Measurements from ENCODE around the gene OSGEP. TPM values are rescaled to one million over a fixed set of nuclear protein-coding genes. Genes with fewer than 3 reads are reported as not detected.
"Not testable (repeated sequence)": the region's sequence is repeated elsewhere in the genome, so short reads cannot be mapped to it uniquely, and the experiment has no call there.

OSGEP gene
- total RNA-seq, 6 experiments from 2014 or later, result 11.2 to 43.8 (median 14.4) TPM

DNA sequence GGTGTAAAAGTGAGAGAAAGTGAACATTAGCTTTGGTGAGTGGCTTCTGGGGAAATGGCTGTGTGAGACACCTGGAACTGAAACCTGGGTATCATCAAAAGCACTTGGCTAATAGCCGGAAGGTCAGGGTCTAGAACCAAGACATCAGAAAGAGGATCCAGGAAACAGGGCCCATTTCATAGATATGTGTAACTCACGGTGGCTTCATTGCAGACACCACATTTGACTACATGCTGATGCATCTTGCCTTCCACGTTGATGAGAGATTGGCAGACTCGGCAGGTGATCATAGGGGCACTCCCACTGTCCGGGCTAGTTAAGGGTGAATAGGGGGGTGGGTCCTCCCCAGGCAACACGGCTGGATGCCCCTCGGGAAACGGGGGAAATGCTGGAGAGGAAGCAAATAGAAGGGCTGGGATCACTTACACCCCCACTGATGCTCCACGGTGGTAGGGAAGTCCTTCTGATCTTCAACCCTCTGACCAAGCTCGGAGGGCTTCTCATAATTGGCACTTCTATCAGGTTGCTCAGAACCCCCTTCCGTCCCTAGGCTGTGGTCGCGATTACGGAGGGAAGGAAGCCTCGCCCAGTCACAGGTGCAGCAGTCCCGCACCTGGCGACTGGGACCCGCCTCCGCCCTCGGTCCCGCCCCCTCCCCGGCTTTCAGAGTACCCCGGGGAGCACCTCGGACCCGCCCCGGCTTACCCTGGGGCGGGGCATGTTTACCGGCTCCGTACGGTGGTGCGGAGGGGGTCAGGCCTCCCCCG is 6.0 kb upstream of the OSGEP start:
- Histone ChIP-seq H3K9me3 (no peaks in the 10 kb centered on the region), H3K4me3 (peak overlapping the region; percentile 72 to 81 (median 79)), H3K4me1 (peaks cover 0 to 20% (median 8%) of the 10 kb centered on the region in 4 donors), H3K36me3 (peaks cover 0 to 37% (median 14%) of the 10 kb centered on the region in 4 donors), H3K27ac (peak overlapping the region; percentile 84 to 85 (median 84)), H3K27me3 (no peaks in the 10 kb centered on the region)
- DNase-seq (peak in 1 of 3 donors; percentile 29), ATAC-seq (peak in 3 of 4 donors; percentile 0 to 1 (median 1))
- TF ChIP-seq POLR2A (IDR thresholded peaks at IDR 0.05), result no peak
- 7% methylated on average over 10 of the region's 32 CpGs for WGBS (ENCODE audit: insufficient coverage, low coverage, low lambda C conversion rate, missing lambda C conversion rate)
- intact Hi-C loops (cut with DNase I), result no loop called here

DNA sequence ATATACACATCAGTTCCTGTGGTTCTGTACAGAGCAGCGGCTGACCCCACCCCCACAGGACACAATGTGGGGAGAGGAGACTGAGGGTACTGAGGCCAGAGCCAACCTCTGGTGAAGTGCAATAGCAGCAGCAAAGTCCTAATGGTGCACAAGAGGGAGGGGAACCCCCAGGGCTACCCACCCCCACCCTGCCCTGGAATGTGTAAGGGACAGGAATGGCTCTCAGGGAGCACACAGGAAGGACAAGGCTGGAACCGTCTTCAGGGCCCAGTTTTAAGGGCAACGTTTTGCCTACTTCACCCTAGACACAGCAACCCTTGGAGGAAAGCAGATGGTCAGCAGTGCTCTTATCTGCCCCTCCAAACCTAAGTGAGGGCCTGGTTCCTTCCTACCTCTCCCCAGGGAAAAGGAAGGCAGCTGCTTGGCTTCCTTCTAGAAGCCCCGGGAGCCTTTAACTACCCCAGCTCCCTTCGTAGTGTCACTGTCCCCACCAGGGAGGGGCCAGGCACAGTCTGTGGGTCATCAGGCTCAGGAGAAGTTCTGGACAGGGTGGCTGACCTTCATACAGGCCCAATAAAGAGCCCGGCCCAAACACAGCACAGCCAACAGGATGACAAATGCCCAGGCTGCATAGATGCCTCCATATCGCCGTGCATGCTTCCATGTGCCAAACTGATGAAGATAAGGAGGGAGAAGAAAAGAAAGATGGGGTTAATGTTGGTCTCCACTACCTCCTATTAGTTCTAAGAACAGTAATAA is 3.6 kb upstream of the OSGEP start:
- no peak overlapping the region for H3K27ac ChIP-seq

DNA sequence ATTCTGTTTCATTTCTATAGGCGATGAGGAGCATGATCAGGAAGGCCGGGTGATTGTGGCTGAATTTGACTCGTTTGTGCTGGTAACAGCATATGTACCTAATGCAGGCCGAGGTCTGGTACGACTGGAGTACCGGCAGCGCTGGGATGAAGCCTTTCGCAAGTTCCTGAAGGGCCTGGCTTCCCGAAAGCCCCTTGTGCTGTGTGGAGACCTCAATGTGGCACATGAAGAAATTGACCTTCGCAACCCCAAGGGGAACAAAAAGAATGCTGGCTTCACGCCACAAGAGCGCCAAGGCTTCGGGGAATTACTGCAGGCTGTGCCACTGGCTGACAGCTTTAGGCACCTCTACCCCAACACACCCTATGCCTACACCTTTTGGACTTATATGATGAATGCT is 2.4 kb upstream of the OSGEP start:
- H3K4me3 ChIP-seq, result no peak overlapping the region
- DNase-seq (no peak), ATAC-seq (no peak)
- WGBS (ENCODE audit: insufficient coverage, low coverage, low lambda C conversion rate, missing lambda C conversion rate), result 50% methylated on average over 11 of the region's 13 CpGs
- H3K27me3 ChIP-seq, result no peaks in the 10 kb centered on the region
- no peaks in the 10 kb centered on the region for H3K9me3 ChIP-seq
- intact Hi-C loops (cut with DNase I), result no loop called here
- H3K4me1 ChIP-seq, result peaks cover 0 to 27% (median 12%) of the 10 kb centered on the region in 4 donors
- H3K27ac ChIP-seq, result no peak overlapping the region
- peaks cover 0 to 41% (median 14%) of the 10 kb centered on the region in 4 donors for H3K36me3 ChIP-seq
- no peak for TF ChIP-seq POLR2A (IDR thresholded peaks at IDR 0.05)
- TF ChIP-seq, protein P1, sequence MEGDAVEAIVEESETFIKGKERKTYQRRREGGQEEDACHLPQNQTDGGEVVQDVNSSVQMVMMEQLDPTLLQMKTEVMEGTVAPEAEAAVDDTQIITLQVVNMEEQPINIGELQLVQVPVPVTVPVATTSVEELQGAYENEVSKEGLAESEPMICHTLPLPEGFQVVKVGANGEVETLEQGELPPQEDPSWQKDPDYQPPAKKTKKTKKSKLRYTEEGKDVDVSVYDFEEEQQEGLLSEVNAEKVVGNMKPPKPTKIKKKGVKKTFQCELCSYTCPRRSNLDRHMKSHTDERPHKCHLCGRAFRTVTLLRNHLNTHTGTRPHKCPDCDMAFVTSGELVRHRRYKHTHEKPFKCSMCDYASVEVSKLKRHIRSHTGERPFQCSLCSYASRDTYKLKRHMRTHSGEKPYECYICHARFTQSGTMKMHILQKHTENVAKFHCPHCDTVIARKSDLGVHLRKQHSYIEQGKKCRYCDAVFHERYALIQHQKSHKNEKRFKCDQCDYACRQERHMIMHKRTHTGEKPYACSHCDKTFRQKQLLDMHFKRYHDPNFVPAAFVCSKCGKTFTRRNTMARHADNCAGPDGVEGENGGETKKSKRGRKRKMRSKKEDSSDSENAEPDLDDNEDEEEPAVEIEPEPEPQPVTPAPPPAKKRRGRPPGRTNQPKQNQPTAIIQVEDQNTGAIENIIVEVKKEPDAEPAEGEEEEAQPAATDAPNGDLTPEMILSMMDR (IDR thresholded peaks at IDR 0.05), result no peak

More for the DNA sequence above, 3.6 kb upstream of the OSGEP start:
- Histone ChIP-seq H3K36me3 (peaks cover 0 to 37% (median 14%) of the 10 kb centered on the region in 4 donors), H3K27me3 (no peaks in the 10 kb centered on the region), H3K4me1 (peaks cover 0 to 27% (median 12%) of the 10 kb centered on the region in 4 donors), H3K9me3 (no peaks in the 10 kb centered on the region), H3K4me3 (no peak overlapping the region)
- intact Hi-C loops (cut with DNase I), result no loop called here
- ATAC-seq (no peak), DNase-seq (no peak)
- WGBS (ENCODE audit: insufficient coverage, low coverage, low lambda C conversion rate, missing lambda C conversion rate), result 54% methylated on average over 3 of the region's 8 CpGs
- TF ChIP-seq, protein P1 (IDR thresholded peaks at IDR 0.05), result no peak
- no peak for TF ChIP-seq POLR2A (IDR thresholded peaks at IDR 0.05)

DNA sequence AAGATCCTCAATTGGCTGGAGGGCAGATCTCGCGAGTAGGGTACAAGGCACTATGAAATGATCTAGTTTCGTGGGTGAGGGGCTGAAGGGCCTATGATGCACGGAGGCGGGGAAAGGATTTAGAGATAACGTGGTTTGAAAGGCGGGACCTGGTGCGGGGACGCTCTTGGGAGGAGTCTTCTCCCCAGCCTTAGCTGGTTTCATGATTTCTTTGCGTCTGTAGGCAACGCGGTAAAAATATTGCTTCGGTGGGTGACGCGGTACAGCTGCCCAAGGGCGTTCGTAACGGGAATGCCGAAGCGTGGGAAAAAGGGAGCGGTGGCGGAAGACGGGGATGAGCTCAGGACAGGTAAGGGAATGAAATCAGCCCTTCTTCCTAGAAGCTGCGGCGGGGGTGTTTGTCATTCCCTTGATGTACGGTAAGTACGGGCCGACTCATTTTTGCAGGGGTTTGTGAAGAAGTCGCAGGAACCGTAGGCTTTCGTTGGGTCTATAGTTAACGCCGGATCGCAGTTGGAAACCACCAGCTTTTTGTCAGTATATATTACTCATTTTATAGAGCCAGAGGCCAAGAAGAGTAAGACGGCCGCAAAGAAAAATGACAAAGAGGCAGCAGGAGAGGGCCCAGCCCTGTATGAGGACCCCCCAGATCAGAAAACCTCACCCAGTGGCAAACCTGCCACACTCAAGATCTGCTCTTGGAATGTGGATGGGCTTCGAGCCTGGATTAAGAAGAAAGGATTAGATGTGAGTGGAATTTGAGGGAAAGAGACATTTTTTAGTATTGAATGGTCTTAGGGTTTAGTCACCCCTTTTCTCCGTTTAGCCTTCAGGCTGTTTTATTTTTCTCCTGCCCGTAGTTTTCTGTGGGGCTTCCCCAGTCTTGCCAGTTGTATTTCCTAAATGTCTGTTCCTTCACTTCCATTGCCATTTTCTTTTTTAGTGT is 1.0 kb upstream of the OSGEP start:
- Histone ChIP-seq H3K4me1 (peaks cover 0 to 25% (median 12%) of the 10 kb centered on the region in 4 donors), H3K27me3 (no peaks in the 10 kb centered on the region), H3K4me3 (peak overlapping the region; percentile 69 to 81 (median 71)), H3K27ac (peak overlapping the region; percentile 78 to 89 (median 80)), H3K9me3 (no peaks in the 10 kb centered on the region), H3K36me3 (peaks cover 0 to 53% (median 14%) of the 10 kb centered on the region in 4 donors)
- 3% methylated on average over 36 of the region's 39 CpGs for WGBS (ENCODE audit: insufficient coverage, low coverage, low lambda C conversion rate, missing lambda C conversion rate)
- intact Hi-C loops (cut with DNase I), result no loop called here
- ATAC-seq (peak; percentile 55 to 74 (median 69)), DNase-seq (peak in 1 of 3 donors; percentile 52)
- TF ChIP-seq POLR2A (IDR thresholded peaks at IDR 0.05), result no peak
- TF ChIP-seq, protein P1 (IDR thresholded peaks at IDR 0.05), result no peak

GRCh38 chr14:20452831-20453230 is 1.8 kb downstream of the OSGEP start:
- ATAC-seq; H3K9me3 ChIP-seq; DNase-seq; H3K27ac ChIP-seq; H3K27me3 ChIP-seq; H3K4me3 ChIP-seq; intact Hi-C loops (cut with DNase I): not testable (repeated sequence)
- Histone ChIP-seq H3K36me3 (peaks cover 0 to 60% (median 24%) of the 10 kb centered on the region in 4 donors), H3K4me1 (peaks cover 0 to 17% (median 7%) of the 10 kb centered on the region in 4 donors)
- 89% methylated on average over 8 of the region's 8 CpGs for WGBS (ENCODE audit: insufficient coverage, low coverage, low lambda C conversion rate, missing lambda C conversion rate)
